Endothelial cell of umbilical vein (primary cell): Measurements from ENCODE around the gene EPB41L3. TPM values are rescaled to one million over a fixed set of nuclear protein-coding genes. Genes with fewer than 3 reads are reported as not detected.

Experiments
- BruUV-seq: library from RNA; stranded (reverse); fragments of 400-500 nt; replicated peaks from 2 replicates; lab custom pipeline; 2021; lab: Mats Ljungman, UMichigan
- CTCF ChIA-PET: fragments of 300-600, 350-600 bp; sonication (Branson Sonifier 250); formaldehyde crosslinking; loops from one replicate; lab custom pipeline; 2021; ENCODE audit warnings: antibody characterized with exemption, inconsistent platforms; lab: Charles Lee
- POLR2A ChIA-PET: fragments of 300-600, 350-600 bp; sonication (Branson Sonifier 250); formaldehyde crosslinking; loops from one replicate; lab custom pipeline; 2021; ENCODE audit warnings: antibody characterized with exemption, inconsistent platforms; lab: Charles Lee
- DNase-seq: peaks from one replicate; pipeline ENCODE4 v3.0.0-alpha.2; 2011; ENCODE audit warnings: low read depth, low spot score
- FAIRE-seq: peaks from 2 replicates; lab custom pipeline; 2011; peaks lifted over from hg19 to GRCh38; lab: Jason Lieb, UNC
- H2AFZ ChIP-seq: 2 replicates; pipeline ENCODE4 v1.6.0; 2012; ENCODE audit warnings: low read depth, low read length, control low read depth, inconsistent platforms
- H3K27ac ChIP-seq: 2 replicates; pipeline ENCODE4 v1.5.1; 2011; ENCODE audit warnings: low read depth, mild to moderate bottlenecking, control low read depth, low read length, moderate library complexity; ENCODE audit not compliant: insufficient read depth
- H3K27me3 ChIP-seq, 2 experiments: 2 replicates each; pipeline versions ENCODE4 v1.6.0 to v1.6.1; 2011; ENCODE audit warnings: low read length in 2 of 2, mixed read lengths in 1 of 2; ENCODE audit not compliant: control insufficient read depth in 2 of 2, insufficient read depth in 2 of 2
- H3K36me3 ChIP-seq, 2 experiments: 2 replicates in 1 of 2; 3 replicates in 1 of 2; pipeline ENCODE4 v1.5.1; 2011; ENCODE audit warnings: low read length in 2 of 2, mild to moderate bottlenecking in 1 of 2, moderate library complexity in 1 of 2; ENCODE audit not compliant: control insufficient read depth in 2 of 2, insufficient read depth in 2 of 2; ENCODE audit errors: extremely low read depth in 1 of 2
- H3K4me1 ChIP-seq: 3 replicates; pipeline ENCODE4 v1.5.1; 2011; ENCODE audit warnings: mild to moderate bottlenecking, low read length; ENCODE audit not compliant: control insufficient read depth, insufficient read depth; ENCODE audit errors: extremely low read depth
- H3K4me2 ChIP-seq: 2 replicates; pipeline ENCODE4 v1.6.1; 2011; ENCODE audit warnings: low read length, control low read depth, mixed read lengths; ENCODE audit not compliant: insufficient read depth
- H3K4me3 ChIP-seq, 3 experiments: fragments of 200-600 bp in 1 of 3; sonication (generic), shearing (Covaris generic) in 1 of 3; replicated peaks in 1 of 3; 2 replicates each; pipeline ENCODE4 v1.5.1; 2011 to 2016; ENCODE audit warnings: control low read depth in 3 of 3, low read length in 3 of 3, mild to moderate bottlenecking in 2 of 3, inconsistent platforms in 1 of 3, low read depth in 1 of 3, moderate library complexity in 1 of 3; ENCODE audit not compliant: insufficient read depth in 1 of 3
- H3K79me2 ChIP-seq: 2 replicates; pipeline ENCODE4 v1.6.0; 2012; ENCODE audit warnings: low read length, inconsistent platforms; ENCODE audit not compliant: control insufficient read depth, insufficient read depth
- H3K9ac ChIP-seq: replicated peaks from 2 replicates; pipeline ENCODE3; 2011; ENCODE audit warnings: low read length, control low read depth; ENCODE audit not compliant: insufficient read depth; ENCODE audit errors: extremely low read depth
- H3K9me1 ChIP-seq: replicated peaks from 3 replicates; pipeline ENCODE4 v1.6.0; 2011; ENCODE audit warnings: mild to moderate bottlenecking, low read length; ENCODE audit not compliant: control insufficient read depth, insufficient read depth; ENCODE audit errors: extremely low read depth
- H3K9me3 ChIP-seq: replicated peaks from 2 replicates; pipeline ENCODE4 v1.5.1; 2012; ENCODE audit warnings: low read length, inconsistent platforms; ENCODE audit not compliant: control insufficient read depth, insufficient read depth
- H4K20me1 ChIP-seq: replicated peaks from 2 replicates; pipeline ENCODE3; 2011; ENCODE audit warnings: mild to moderate bottlenecking, low read length; ENCODE audit not compliant: control insufficient read depth, insufficient read depth; ENCODE audit errors: extremely low read depth
- EZH2 ChIP-seq: IDR thresholded peaks from 2 replicates; pipeline ENCODE4 v1.6.1; 2012; ENCODE audit warnings: borderline replicate concordance, low read depth, mild to moderate bottlenecking, moderate library complexity, low read length, inconsistent platforms; ENCODE audit not compliant: severe bottlenecking
- FOS ChIP-seq: IDR thresholded peaks from 2 replicates; pipeline ENCODE4 v1.6.1; 2011; ENCODE audit warnings: mild to moderate bottlenecking, low read length, moderate library complexity, borderline replicate concordance; ENCODE audit not compliant: insufficient read depth
- GATA2 ChIP-seq: IDR thresholded peaks from 2 replicates; pipeline ENCODE4 v1.7.0; 2011; ENCODE audit warnings: low read depth, mild to moderate bottlenecking, moderate library complexity, mixed read lengths, low read length; ENCODE audit not compliant: insufficient read length, insufficient read depth
- JUN ChIP-seq: IDR thresholded peaks from 2 replicates; pipeline ENCODE4 v1.6.1; 2011; ENCODE audit warnings: borderline replicate concordance, low read depth; ENCODE audit not compliant: insufficient read length, insufficient read depth
- MAX ChIP-seq: IDR thresholded peaks from 2 replicates; pipeline ENCODE4 v1.6.1; 2011; ENCODE audit not compliant: insufficient read depth, insufficient read length
- MYC ChIP-seq: IDR thresholded peaks from one replicate; pipeline ENCODE4 v1.6.1; 2011; ENCODE audit warnings: mild to moderate bottlenecking, low read depth, low read length
- POLR2A ChIP-seq: IDR thresholded peaks from 2 replicates; pipeline ENCODE4 v1.6.1; 2012; ENCODE audit warnings: low read depth, mild to moderate bottlenecking, control low read depth, low read length
- POLR2AphosphoS5 ChIP-seq: IDR thresholded peaks from 2 replicates; pipeline ENCODE4 v1.6.1; 2012; ENCODE audit warnings: low read depth, mild to moderate bottlenecking, control low read depth, low read length, moderate library complexity; ENCODE audit not compliant: insufficient read depth
- dilution Hi-C: fragments of 300-500 bp; cut with MboI; formaldehyde crosslinking; loops from one replicate; pipeline ENCODE4 v1.15.0; 2019; ENCODE audit warnings: low sequenced_read_pairs; ENCODE audit not compliant: extremely low pct_ligation_motif_present
- intact Hi-C: fragments of 100-400 bp; cut with micrococcal nuclease; formaldehyde crosslinking; loops from one replicate; pipeline ENCODE4 v1.10.0; 2022
- polyA plus RNA-seq, 4 experiments: library from polyadenylated mRNA; depleted of rRNA in 3 of 4; stranded (reverse) in 3 of 4; unstranded in 1 of 4; fragments of >200 nt; gene quantifications; 2 replicates each; pipeline versions ENCODE4 v1.2.1 to v1.2.3, GENCODE V29; 2011 to 2012; ENCODE audit warnings: missing spikeins in 1 of 4
- total RNA-seq: library from RNA; stranded (reverse); gene quantifications from 2 replicates; pipeline ENCODE4 v1.2.3, GENCODE V29; 2021
- TF ChIP-seq, protein P1 (sequence below), 2 donors: IDR thresholded peaks; 1 replicate in 1 of 2; 2 replicates in 1 of 2; pipeline ENCODE4 v1.5.1; 2011; ENCODE audit warnings: low read length in 2 of 2, mild to moderate bottlenecking in 2 of 2, moderate library complexity in 2 of 2, control low read depth in 1 of 2, inconsistent platforms in 1 of 2, low read depth in 1 of 2; ENCODE audit not compliant: insufficient read depth in 1 of 2; ENCODE audit errors: extremely low read depth in 1 of 2

The EPB41L3 gene
- total and polyA plus RNA-seq, 2 donors (not counting 3 experiments of a cell fraction or from before 2014, with no cell fraction given): 38.9 to 114 TPM

DNA sequence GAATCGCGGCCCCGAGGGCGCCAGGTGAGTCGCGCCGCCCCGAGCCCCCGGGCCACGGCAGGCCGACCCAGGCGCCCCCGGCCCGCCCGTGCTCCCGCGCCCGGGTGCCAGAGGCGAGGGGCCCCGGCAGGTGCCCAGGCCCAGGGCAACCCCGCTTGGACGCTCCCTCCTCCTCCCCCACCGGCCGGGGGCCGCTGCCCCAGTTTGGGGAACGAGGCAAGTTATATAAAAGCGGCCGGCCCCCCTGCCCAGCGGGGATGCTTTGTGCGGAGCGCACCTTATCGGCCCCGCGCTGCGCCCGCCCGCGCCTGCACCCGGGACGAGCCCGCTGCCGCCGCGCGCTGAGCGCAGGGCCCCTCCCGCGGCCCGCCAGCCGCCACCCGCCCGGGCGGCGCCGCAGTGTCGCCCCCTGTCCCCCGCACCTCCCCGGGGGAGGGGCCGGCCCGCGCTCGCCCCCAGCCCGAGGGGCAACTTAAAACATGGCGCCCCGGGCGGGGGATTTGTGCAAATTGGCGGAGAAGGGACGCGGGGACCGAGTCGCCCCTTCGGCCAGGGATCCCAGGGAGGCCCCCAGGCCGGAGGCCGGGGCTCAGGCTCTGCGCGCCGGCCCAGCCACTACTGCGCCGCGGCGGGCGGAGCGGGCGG is 639 bp downstream of the EPB41L3 start:
- peaks cover 3% of the 10 kb centered on the region for H4K20me1 ChIP-seq
- ChIA-PET CTCF (no interaction called here), POLR2A (no interaction called here)
- no peaks in the 10 kb centered on the region for H3K9me1 ChIP-seq
- peak overlapping the region; percentile 81 for H3K27ac ChIP-seq
- dilution Hi-C loops: no loop called here
- intact Hi-C loops: loop anchor here (2.0 to 10.0 kb wide), 4 partner anchors 28 to 468 kb away; no protein-coding TSS in a partner anchor
- H3K4me2 ChIP-seq: peak overlapping the region; percentile 93
- no peaks in the 10 kb centered on the region for H3K36me3 ChIP-seq
- H3K4me1 ChIP-seq: peaks cover 23% of the 10 kb centered on the region
- no TSS peak for BruUV-seq
- no peaks in the 10 kb centered on the region for H3K9me3 ChIP-seq
- no peaks in the 10 kb centered on the region for H3K27me3 ChIP-seq
- H3K79me2 ChIP-seq: peaks cover 54% of the 10 kb centered on the region
- TF ChIP-seq MAX (no peak), POLR2AphosphoS5 (no peak), GATA2 (no peak), JUN (no peak), EZH2 (no peak), FOS (no peak), POLR2A (no peak), MYC (no peak)
- TF ChIP-seq, protein P1, sequence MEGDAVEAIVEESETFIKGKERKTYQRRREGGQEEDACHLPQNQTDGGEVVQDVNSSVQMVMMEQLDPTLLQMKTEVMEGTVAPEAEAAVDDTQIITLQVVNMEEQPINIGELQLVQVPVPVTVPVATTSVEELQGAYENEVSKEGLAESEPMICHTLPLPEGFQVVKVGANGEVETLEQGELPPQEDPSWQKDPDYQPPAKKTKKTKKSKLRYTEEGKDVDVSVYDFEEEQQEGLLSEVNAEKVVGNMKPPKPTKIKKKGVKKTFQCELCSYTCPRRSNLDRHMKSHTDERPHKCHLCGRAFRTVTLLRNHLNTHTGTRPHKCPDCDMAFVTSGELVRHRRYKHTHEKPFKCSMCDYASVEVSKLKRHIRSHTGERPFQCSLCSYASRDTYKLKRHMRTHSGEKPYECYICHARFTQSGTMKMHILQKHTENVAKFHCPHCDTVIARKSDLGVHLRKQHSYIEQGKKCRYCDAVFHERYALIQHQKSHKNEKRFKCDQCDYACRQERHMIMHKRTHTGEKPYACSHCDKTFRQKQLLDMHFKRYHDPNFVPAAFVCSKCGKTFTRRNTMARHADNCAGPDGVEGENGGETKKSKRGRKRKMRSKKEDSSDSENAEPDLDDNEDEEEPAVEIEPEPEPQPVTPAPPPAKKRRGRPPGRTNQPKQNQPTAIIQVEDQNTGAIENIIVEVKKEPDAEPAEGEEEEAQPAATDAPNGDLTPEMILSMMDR (IDR thresholded peaks at IDR 0.05; ENCODE audit: extremely low read depth in 1 of 2, insufficient read depth in 1 of 2, low read depth in 1 of 2, low read length in 2 of 2): no peak
- H3K4me3 ChIP-seq: peak overlapping the region; percentile 85 to 93 (median 90)
- DNase-seq (peak; percentile 16), FAIRE-seq (no peak)
- H3K9ac ChIP-seq: peak overlapping the region; percentile 92
- H2AFZ ChIP-seq: peak overlapping the region; percentile 99
